ENCODE data around the gene COG3.

The COG3 gene

GRCh38 chr13:45436953-45437352 is 27.8 kb upstream of the COG3 start:
- no peaks in the 10 kb centered on the region for H3K27me3 ChIP-seq (ENCODE audit: low read depth)
- H3K36me3 ChIP-seq (replicated peaks), result no peaks in the 10 kb centered on the region
- in situ Hi-C loops (cut with MboI; ENCODE audit: low sequenced_read_pairs), result no loop called here
- no peaks in the 10 kb centered on the region for H3K4me1 ChIP-seq
- no peak overlapping the region for H3K4me3 ChIP-seq
- no peak for DNase-seq (ENCODE audit: low spot score in 2 of 2)
- no peaks in the 10 kb centered on the region for H3K9me3 ChIP-seq

- H3K4me1 ChIP-seq, result no peaks in the 10 kb centered on the region
- H3K9me3 ChIP-seq, result no peaks in the 10 kb centered on the region
- in situ Hi-C loops (cut with MboI; ENCODE audit: low sequenced_read_pairs), result no loop called here
- no peaks in the 10 kb centered on the region for H3K27me3 ChIP-seq (ENCODE audit: low read depth)
- no peak for DNase-seq (ENCODE audit: low spot score in 2 of 2)
- no peaks in the 10 kb centered on the region for H3K36me3 ChIP-seq (replicated peaks)
- H3K4me3 ChIP-seq, result no peak overlapping the region
These were observed 26.8 kb upstream of the COG3 start for GRCh38 chr13:45437947-45438346.

GRCh38 chr13:45439008-45439407 is 25.7 kb upstream of the COG3 start:
- in situ Hi-C loops (cut with MboI; ENCODE audit: low sequenced_read_pairs), result no loop called here

GRCh38 chr13:45439781-45440462 is 24.8 kb upstream of the COG3 start:
- H3K4me1 ChIP-seq, result no peaks in the 10 kb centered on the region
- H3K27me3 ChIP-seq (ENCODE audit: low read depth), result no peaks in the 10 kb centered on the region
- in situ Hi-C loops (cut with MboI; ENCODE audit: low sequenced_read_pairs), result no loop called here
- no peaks in the 10 kb centered on the region for H3K36me3 ChIP-seq (replicated peaks)
- H3K9me3 ChIP-seq, result no peaks in the 10 kb centered on the region
- no peak for DNase-seq (ENCODE audit: low spot score in 2 of 2)
- no peak overlapping the region for H3K4me3 ChIP-seq

More at GRCh38 chr13:45439008-45439407, 25.7 kb upstream of the COG3 start:
- Histone ChIP-seq H3K36me3 (replicated peaks) (no peaks in the 10 kb centered on the region), H3K4me1 (no peaks in the 10 kb centered on the region), H3K27me3 (ENCODE audit: low read depth) (no peaks in the 10 kb centered on the region), H3K9me3 (no peaks in the 10 kb centered on the region), H3K4me3 (no peak overlapping the region)
- no peak for DNase-seq (ENCODE audit: low spot score in 2 of 2)

- H3K36me3 ChIP-seq (replicated peaks), result no peaks in the 10 kb centered on the region
- no peak for DNase-seq (ENCODE audit: low spot score in 2 of 2)
- no peaks in the 10 kb centered on the region for H3K9me3 ChIP-seq
- in situ Hi-C loops (cut with MboI; ENCODE audit: low sequenced_read_pairs), result no loop called here
- H3K27me3 ChIP-seq (ENCODE audit: low read depth), result 0 out of 2 replicates have a peak, but pooled peaks cover 2% of the 10 kb centered on the region
- H3K4me1 ChIP-seq, result no peaks in the 10 kb centered on the region
- no peak overlapping the region for H3K4me3 ChIP-seq
These were observed 23.1 kb upstream of the COG3 start for GRCh38 chr13:45441633-45442032.

- DNase-seq (ENCODE audit: low spot score in 2 of 2), result no peak
- Histone ChIP-seq H3K4me1 (no peaks in the 10 kb centered on the region), H3K27me3 (ENCODE audit: low read depth) (0 out of 2 replicates have a peak, but pooled peaks cover 2% of the 10 kb centered on the region), H3K4me3 (no peak overlapping the region), H3K9me3 (no peaks in the 10 kb centered on the region), H3K36me3 (replicated peaks) (no peaks in the 10 kb centered on the region)
- in situ Hi-C loops (cut with MboI; ENCODE audit: low sequenced_read_pairs), result no loop called here
These were observed 19.7 kb upstream of the COG3 start for GRCh38 chr13:45445053-45445452.

GRCh38 chr13:45446181-45446580 is 18.6 kb upstream of the COG3 start:
- 0 out of 2 replicates have a peak, but pooled peaks cover 2% of the 10 kb centered on the region for H3K27me3 ChIP-seq (ENCODE audit: low read depth)
- in situ Hi-C loops (cut with MboI; ENCODE audit: low sequenced_read_pairs), result no loop called here
- H3K36me3 ChIP-seq (replicated peaks), result no peaks in the 10 kb centered on the region
- no peaks in the 10 kb centered on the region for H3K4me1 ChIP-seq
- no peaks in the 10 kb centered on the region for H3K9me3 ChIP-seq
- DNase-seq (ENCODE audit: low spot score in 2 of 2), result no peak
- no peak overlapping the region for H3K4me3 ChIP-seq

GRCh38 chr13:45447050-45447661 is 17.6 kb upstream of the COG3 start:
- in situ Hi-C loops (cut with MboI; ENCODE audit: low sequenced_read_pairs), result no loop called here
- Histone ChIP-seq H3K4me1 (no peaks in the 10 kb centered on the region), H3K9me3 (no peaks in the 10 kb centered on the region), H3K4me3 (no peak overlapping the region), H3K27me3 (ENCODE audit: low read depth) (0 out of 2 replicates have a peak, but pooled peaks cover 2% of the 10 kb centered on the region), H3K36me3 (replicated peaks) (no peaks in the 10 kb centered on the region)
- no peak for DNase-seq (ENCODE audit: low spot score in 2 of 2)

GRCh38 chr13:45448965-45449559 is 15.7 kb upstream of the COG3 start:
- H3K4me3 ChIP-seq, result no peak overlapping the region
- peak in 1 of 2 experiments; percentile 25 for DNase-seq (ENCODE audit: low spot score in 2 of 2)
- no peaks in the 10 kb centered on the region for H3K9me3 ChIP-seq
- H3K4me1 ChIP-seq, result no peaks in the 10 kb centered on the region
- no peaks in the 10 kb centered on the region for H3K36me3 ChIP-seq (replicated peaks)
- in situ Hi-C loops (cut with MboI; ENCODE audit: low sequenced_read_pairs), result no loop called here
- H3K27me3 ChIP-seq (ENCODE audit: low read depth), result 0 out of 2 replicates have a peak, but pooled peaks cover 2% of the 10 kb centered on the region

GRCh38 chr13:45451282-45451681 is 13.5 kb upstream of the COG3 start:
- no peaks in the 10 kb centered on the region for H3K36me3 ChIP-seq (replicated peaks)
- H3K4me3 ChIP-seq, result no peak overlapping the region
- H3K4me1 ChIP-seq, result no peaks in the 10 kb centered on the region
- no peaks in the 10 kb centered on the region for H3K9me3 ChIP-seq
- in situ Hi-C loops (cut with MboI; ENCODE audit: low sequenced_read_pairs), result no loop called here
- DNase-seq (ENCODE audit: low spot score in 2 of 2), result no peak
- 0 out of 2 replicates have a peak, but pooled peaks cover 2% of the 10 kb centered on the region for H3K27me3 ChIP-seq (ENCODE audit: low read depth)

GRCh38 chr13:45454204-45454603 is 10.5 kb upstream of the COG3 start:
- no peaks in the 10 kb centered on the region for H3K4me1 ChIP-seq
- H3K36me3 ChIP-seq (replicated peaks), result no peaks in the 10 kb centered on the region
- no peaks in the 10 kb centered on the region; the same call in 1 of the 2 replicates for H3K9me3 ChIP-seq
- in situ Hi-C loops (cut with MboI; ENCODE audit: low sequenced_read_pairs), result no loop called here
- H3K4me3 ChIP-seq, result no peak overlapping the region
- DNase-seq (ENCODE audit: low spot score in 2 of 2), result no peak
- no peaks in the 10 kb centered on the region for H3K27me3 ChIP-seq (ENCODE audit: low read depth)

GRCh38 chr13:45456196-45456972 is 8.4 kb upstream of the COG3 start:
- H3K9me3 ChIP-seq, result no peaks in the 10 kb centered on the region; the same call in 1 of the 2 replicates
- H3K27me3 ChIP-seq (ENCODE audit: low read depth), result no peaks in the 10 kb centered on the region
- no peak overlapping the region for H3K4me3 ChIP-seq
- DNase-seq (ENCODE audit: low spot score in 2 of 2), result no peak
- in situ Hi-C loops (cut with MboI; ENCODE audit: low sequenced_read_pairs), result no loop called here
- H3K36me3 ChIP-seq (replicated peaks), result no peaks in the 10 kb centered on the region
- H3K4me1 ChIP-seq, result no peaks in the 10 kb centered on the region

- no peaks in the 10 kb centered on the region for H3K27me3 ChIP-seq (ENCODE audit: low read depth)
- peak overlapping the region; percentile 97 for H3K4me3 ChIP-seq
- in situ Hi-C loops (cut with MboI; ENCODE audit: low sequenced_read_pairs), result no loop called here
- DNase-seq (ENCODE audit: low spot score in 2 of 2), result no peak
- peaks cover 6% of the 10 kb centered on the region; the same call in 1 of the 2 replicates for H3K36me3 ChIP-seq (replicated peaks)
- H3K4me1 ChIP-seq, result peaks cover 12% of the 10 kb centered on the region
- H3K9me3 ChIP-seq, result no peaks in the 10 kb centered on the region
These were observed 525 bp upstream of the COG3 start for GRCh38 chr13:45464141-45464686.

Data from HAP-1 (cell line).